OCI-LY1 (cell line): ENCODE results near the gene EXD3.

Experiments
- H2AFZ ChIP-seq: fragments of 200-600 bp; sonication (generic), shearing (Covaris generic); 2 replicates; pipeline ENCODE4 v1.6.0; 2014; ENCODE audit warnings: antibody characterized with exemption, mild to moderate bottlenecking, low read length
- H3F3A ChIP-seq: fragments of 200-600 bp; sonication (generic), shearing (Covaris generic); 2 replicates; pipeline ENCODE4 v1.6.0; 2014; ENCODE audit warnings: mild to moderate bottlenecking, antibody characterized with exemption, low read length, moderate library complexity; ENCODE audit not compliant: insufficient read depth
- H3K27ac ChIP-seq: fragments of 200-600 bp; sonication (generic); 2 replicates; pipeline ENCODE4 v1.5.1; 2014; ENCODE audit warnings: low read length, mixed run types, mild to moderate bottlenecking, low read depth; ENCODE audit not compliant: poor library complexity, severe bottlenecking
- H3K27me3 ChIP-seq: fragments of 200-600 bp; sonication (generic); 2 replicates; pipeline ENCODE4 v1.6.0; 2014; ENCODE audit warnings: antibody characterized with exemption, mild to moderate bottlenecking, low read length, moderate library complexity; ENCODE audit not compliant: insufficient read depth
- H3K36me3 ChIP-seq: fragments of 200-600 bp; sonication (generic); 2 replicates; pipeline ENCODE4 v1.6.1; 2014; ENCODE audit warnings: mild to moderate bottlenecking, antibody characterized with exemption, low read length, moderate library complexity, mixed read lengths; ENCODE audit not compliant: insufficient read depth
- H3K4me1 ChIP-seq: fragments of 200-600 bp; sonication (generic); 2 replicates; pipeline ENCODE4 v1.5.1; 2014; ENCODE audit warnings: mild to moderate bottlenecking, low read length, moderate library complexity; ENCODE audit not compliant: insufficient read depth, severe bottlenecking
- H3K4me2 ChIP-seq: fragments of 200-600 bp; sonication (generic), shearing (Covaris generic); 2 replicates; pipeline ENCODE4 v1.6.1; 2014; ENCODE audit warnings: low read length
- H3K4me3 ChIP-seq: fragments of 200-600 bp; sonication (generic); 2 replicates; pipeline ENCODE4 v1.5.1; 2014; ENCODE audit warnings: low read length, low read depth, mild to moderate bottlenecking, mixed read lengths; ENCODE audit not compliant: poor library complexity, severe bottlenecking
- H3K79me2 ChIP-seq: fragments of 200-600 bp; shearing (Covaris generic); 2 replicates; pipeline ENCODE4 v1.6.1; 2016; ENCODE audit warnings: mixed run types, low read length, mixed read lengths; ENCODE audit not compliant: insufficient read depth
- H3K9ac ChIP-seq: fragments of 200-600 bp; sonication (generic), shearing (Covaris generic); 2 replicates; pipeline ENCODE4 v1.6.1; 2014; ENCODE audit warnings: mild to moderate bottlenecking, low read length, mixed read lengths
- H3K9me2 ChIP-seq: fragments of 200-600 bp; sonication (generic), shearing (Covaris generic); 2 replicates; pipeline ENCODE4 v1.6.1; 2014; ENCODE audit warnings: low read depth, mild to moderate bottlenecking, low read length, mixed read lengths
- H3K9me3 ChIP-seq: fragments of 200-600 bp; shearing (Covaris generic); 2 replicates; pipeline ENCODE4 v1.6.1; 2014; ENCODE audit warnings: low read length, mixed read lengths
- H4K20me1 ChIP-seq: fragments of 200-600 bp; sonication (generic), shearing (Covaris generic); 2 replicates; pipeline ENCODE4 v1.6.0; 2016; ENCODE audit warnings: mild to moderate bottlenecking, low read length; ENCODE audit not compliant: insufficient read depth
- CTCF ChIP-seq: fragments of 200-600 bp; sonication (generic), shearing (Covaris generic); IDR thresholded peaks from 2 replicates; pipeline ENCODE4 v1.5.1; 2017; ENCODE audit warnings: mild to moderate bottlenecking, antibody characterized with exemption, low read length, moderate library complexity, mixed read lengths
- EZH2 ChIP-seq: fragments of 200-600 bp; sonication (generic), shearing (Covaris generic); IDR thresholded peaks from 2 replicates; pipeline ENCODE4 v1.8.0; 2017; ENCODE audit warnings: borderline replicate concordance, mixed run types, mild to moderate bottlenecking, antibody characterized with exemption, low read length, moderate library complexity, mixed read lengths

EXD3 gene

GRCh38 chr9:137372693-137373610, 50.0 kb downstream of the EXD3 start:
- no peaks in the 10 kb centered on the region; the same call in 1 of the 2 replicates for H3K27me3 ChIP-seq
- no peaks in the 10 kb centered on the region for H3F3A ChIP-seq
- H3K79me2 ChIP-seq = no peaks in the 10 kb centered on the region
- H3K9me3 ChIP-seq = no peaks in the 10 kb centered on the region
- H3K36me3 ChIP-seq = no peaks in the 10 kb centered on the region
- H3K9ac ChIP-seq = no peak overlapping the region
- no peak for TF ChIP-seq CTCF
- TF ChIP-seq EZH2 = no peak
- H3K9me2 ChIP-seq = no peaks in the 10 kb centered on the region
- no peak overlapping the region for H2AFZ ChIP-seq
- no peak overlapping the region for H3K27ac ChIP-seq
- H3K4me3 ChIP-seq = no peak overlapping the region
- H4K20me1 ChIP-seq = no peaks in the 10 kb centered on the region
- H3K4me2 ChIP-seq = no peak overlapping the region
- no peaks in the 10 kb centered on the region for H3K4me1 ChIP-seq

GRCh38 chr9:137371946-137372651, 50.9 kb downstream of the EXD3 start:
- H3F3A ChIP-seq = no peaks in the 10 kb centered on the region
- no peaks in the 10 kb centered on the region; the same call in 1 of the 2 replicates for H3K27me3 ChIP-seq
- no peaks in the 10 kb centered on the region for H3K79me2 ChIP-seq
- H3K36me3 ChIP-seq = no peaks in the 10 kb centered on the region
- no peaks in the 10 kb centered on the region for H4K20me1 ChIP-seq
- no peaks in the 10 kb centered on the region for H3K9me2 ChIP-seq
- H3K4me3 ChIP-seq = no peak overlapping the region
- H3K27ac ChIP-seq = no peak overlapping the region
- no peaks in the 10 kb centered on the region for H3K9me3 ChIP-seq
- no peak overlapping the region for H3K9ac ChIP-seq
- no peak overlapping the region for H2AFZ ChIP-seq
- no peak for TF ChIP-seq EZH2
- TF ChIP-seq CTCF = no peak
- H3K4me2 ChIP-seq = no peak overlapping the region
- no peaks in the 10 kb centered on the region for H3K4me1 ChIP-seq

GRCh38 chr9:137371521-137371941, 51.4 kb downstream of the EXD3 start:
- Histone ChIP-seq H4K20me1 (no peaks in the 10 kb centered on the region), H3K4me3 (no peak overlapping the region), H3K79me2 (no peaks in the 10 kb centered on the region), H3K4me1 (no peaks in the 10 kb centered on the region), H3K27ac (no peak overlapping the region), H3K36me3 (no peaks in the 10 kb centered on the region), H3K9ac (no peak overlapping the region), H3K4me2 (no peak overlapping the region), H3F3A (no peaks in the 10 kb centered on the region), H2AFZ (no peak overlapping the region), H3K9me3 (no peaks in the 10 kb centered on the region), H3K9me2 (no peaks in the 10 kb centered on the region), H3K27me3 (no peaks in the 10 kb centered on the region; the same call in 1 of the 2 replicates)
- no peak for TF ChIP-seq CTCF
- TF ChIP-seq EZH2 = no peak
